HG03469 (cell line): ENCODE data around the gene CFAP299.

ENCODE experiments used
- ATAC-seq: cut with Tn5 transposase; IDR thresholded peaks from one replicate; pipeline ENCODE4 v1.9.1; 2021; ENCODE audit warnings: mild to moderate bottlenecking, moderate library complexity, moderate number of reproducible peaks; ENCODE audit not compliant: unreplicated experiment

CFAP299 gene

DNA sequence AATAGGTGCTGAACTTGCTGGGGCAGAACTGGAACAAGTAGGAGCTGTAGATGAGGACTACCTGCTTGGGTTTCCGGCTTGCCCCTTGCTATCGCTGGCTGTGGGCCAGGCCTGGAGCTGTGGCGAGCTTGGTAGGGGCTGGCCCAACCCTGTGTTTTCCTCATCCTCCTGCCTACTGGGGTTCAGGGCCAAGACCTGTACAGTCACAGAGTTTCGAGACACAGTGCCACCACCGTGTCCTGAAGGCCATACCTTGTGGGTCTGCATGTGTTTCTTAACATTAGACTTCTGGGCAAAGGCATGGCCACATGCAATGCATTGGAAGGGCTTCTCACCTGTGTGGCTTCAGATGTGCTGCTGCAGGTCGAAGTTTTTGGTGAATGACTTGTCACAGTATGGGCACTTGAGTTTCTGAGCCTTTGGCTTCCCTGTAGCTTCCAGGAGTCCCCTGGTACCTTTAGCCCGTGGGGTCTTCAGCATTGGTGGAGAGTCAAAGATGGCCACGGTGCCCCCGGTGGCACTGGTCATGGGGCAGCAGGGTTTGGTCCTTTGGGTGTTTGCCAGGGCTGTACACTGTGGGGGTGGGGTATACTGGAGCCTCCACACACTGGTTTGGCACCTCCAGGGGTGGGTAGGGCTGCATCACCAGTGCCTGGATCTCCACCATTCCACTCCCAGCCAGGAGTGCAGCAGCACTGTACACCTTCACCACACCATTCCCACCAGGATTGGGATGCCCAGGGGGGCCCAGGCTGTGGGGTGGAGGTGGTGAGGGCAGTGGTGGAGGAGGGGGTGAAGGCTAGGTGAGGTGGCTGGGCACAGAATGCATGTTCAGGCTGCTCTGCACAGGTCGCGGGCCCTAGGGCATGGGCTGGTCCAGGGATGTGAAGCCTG lies 52.1 kb downstream of the CFAP299 start:
- no peak for ATAC-seq

DNA sequence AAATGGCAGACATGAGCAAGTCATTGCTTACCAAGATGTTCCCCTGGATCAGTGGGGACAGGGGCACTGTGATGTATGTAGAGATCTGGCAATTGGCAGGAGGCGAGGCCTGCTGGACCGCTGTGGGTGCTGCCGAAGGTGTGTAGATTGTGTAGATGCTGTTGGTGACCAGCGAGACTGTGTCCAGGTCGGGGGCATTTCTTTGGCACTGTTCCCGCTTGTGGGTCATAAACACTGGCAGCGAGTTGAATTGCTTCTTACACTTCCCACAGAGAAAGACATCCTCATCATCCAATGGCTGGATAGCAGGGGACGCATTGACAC lies 52.7 kb downstream of the CFAP299 start:
- ATAC-seq, result no peak

- ATAC-seq, result no peak
Measured at GRCh38 chr4:80390178-80390577, 54.6 kb downstream of the CFAP299 start.

DNA sequence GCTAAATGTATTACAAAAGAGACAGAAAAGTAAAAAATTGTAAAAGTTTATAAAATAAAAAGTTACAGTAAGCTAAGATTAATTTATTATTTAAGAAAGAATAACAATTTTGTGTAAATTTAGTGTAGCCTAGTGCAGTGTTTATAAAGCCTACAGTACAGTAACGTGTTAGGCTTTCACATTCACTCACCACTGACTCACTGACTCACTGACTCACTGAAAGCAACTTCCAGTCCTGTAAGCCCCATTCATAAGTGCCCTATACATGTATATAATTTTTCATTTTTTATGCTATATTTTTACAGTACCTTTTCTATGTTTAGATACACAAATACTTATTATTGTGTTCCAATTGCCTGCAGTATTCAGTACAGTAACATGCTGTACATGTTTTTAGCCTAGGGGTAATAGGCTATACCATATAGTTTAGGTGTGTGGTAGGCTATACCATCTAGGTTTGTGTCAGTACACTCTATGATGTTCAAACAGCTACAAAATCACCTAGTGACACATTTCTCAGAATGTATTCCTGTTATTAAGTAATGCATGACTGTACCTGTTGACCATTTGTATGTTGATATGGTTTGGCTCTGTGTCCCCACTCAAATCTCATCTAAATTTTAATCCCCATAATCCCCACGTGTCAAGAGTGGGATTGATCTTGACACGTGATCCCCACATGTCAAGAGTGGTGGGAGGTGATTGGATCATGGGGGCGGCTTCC lies 57.9 kb downstream of the CFAP299 start:
- ATAC-seq, result peak; percentile 87

DNA sequence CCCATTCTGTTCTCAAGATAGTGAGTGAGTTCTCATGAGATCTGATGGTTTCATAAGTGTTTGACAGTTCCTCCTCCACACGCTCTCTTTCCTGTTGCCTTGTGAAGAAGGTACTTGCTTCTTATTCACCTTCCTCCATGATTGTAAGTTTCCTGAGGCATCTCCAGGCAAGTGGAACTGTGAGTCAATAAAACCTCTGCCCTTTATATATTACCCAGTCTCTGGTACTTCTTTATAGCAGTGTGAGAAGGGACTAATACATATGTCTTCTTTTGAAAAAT lies 58.4 kb downstream of the CFAP299 start:
- ATAC-seq, result no peak

DNA sequence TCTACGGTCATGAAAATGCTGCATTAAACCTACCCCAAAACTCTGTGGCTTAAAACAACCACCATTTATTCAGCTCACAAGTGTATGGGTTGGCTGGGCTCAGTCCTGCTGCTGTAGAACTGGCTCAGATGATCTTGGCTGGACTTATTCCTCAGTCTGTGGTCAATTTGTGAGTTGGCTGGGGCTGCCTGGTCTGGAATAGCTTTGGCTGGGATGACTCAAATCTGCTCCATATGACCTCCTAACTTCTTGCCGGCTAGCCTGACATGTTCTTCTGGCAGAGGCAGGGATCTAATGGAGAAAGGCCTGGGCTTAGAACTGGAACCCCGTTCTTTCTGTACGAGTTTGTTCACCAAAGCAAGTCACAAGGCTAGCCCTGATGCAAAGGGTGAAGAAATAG lies 71.7 kb downstream of the CFAP299 start:
- ATAC-seq, result no peak

GRCh38 chr4:80409809-80410208 lies 74.3 kb downstream of the CFAP299 start:
- no peak for ATAC-seq

DNA sequence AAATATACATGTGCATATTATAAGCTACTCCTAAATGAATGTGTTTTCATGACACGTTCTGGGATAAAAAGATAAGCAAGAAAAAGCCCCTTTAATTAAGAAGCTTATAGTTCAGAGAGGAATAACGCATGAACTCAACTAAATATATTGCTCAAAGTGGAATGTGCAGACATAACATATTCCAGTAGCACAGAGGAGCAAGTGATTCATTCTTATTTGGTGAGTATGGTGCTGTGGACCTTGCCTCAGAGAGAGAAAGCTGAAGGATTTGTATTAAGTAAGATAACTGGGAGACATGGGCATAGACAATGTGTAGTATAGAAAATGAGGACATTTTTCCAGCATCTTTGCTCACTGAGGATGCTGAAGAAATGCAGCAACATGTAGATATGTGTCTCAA lies 76.8 kb downstream of the CFAP299 start:
- ATAC-seq, result no peak

DNA sequence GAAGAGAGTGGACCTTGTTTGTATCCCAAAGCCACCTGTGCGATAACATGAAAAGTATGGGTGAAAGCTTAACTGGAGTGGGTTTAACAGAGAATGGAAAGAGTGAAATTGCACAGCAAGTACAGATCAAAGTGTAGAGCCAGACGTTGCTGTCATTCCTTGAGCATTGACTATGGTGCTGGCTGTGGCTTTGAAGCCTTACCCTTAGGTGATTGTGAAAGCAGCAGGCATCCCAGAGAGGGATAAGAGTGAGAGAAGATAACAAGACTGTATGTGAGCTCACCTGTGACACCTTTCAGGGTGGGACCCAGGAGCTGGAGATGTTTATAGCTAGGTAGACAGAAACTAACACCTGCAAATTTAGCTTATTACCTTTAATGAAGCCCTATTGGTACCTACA lies 77.6 kb downstream of the CFAP299 start:
- ATAC-seq, result no peak

- ATAC-seq, result no peak
Measured at GRCh38 chr4:80417019-80417418, 81.5 kb downstream of the CFAP299 start.

- ATAC-seq, result no peak
Measured at GRCh38 chr4:80419946-80420345, 84.4 kb downstream of the CFAP299 start.

- ATAC-seq, result no peak
Measured at GRCh38 chr4:80420638-80421037, 85.1 kb downstream of the CFAP299 start.

DNA sequence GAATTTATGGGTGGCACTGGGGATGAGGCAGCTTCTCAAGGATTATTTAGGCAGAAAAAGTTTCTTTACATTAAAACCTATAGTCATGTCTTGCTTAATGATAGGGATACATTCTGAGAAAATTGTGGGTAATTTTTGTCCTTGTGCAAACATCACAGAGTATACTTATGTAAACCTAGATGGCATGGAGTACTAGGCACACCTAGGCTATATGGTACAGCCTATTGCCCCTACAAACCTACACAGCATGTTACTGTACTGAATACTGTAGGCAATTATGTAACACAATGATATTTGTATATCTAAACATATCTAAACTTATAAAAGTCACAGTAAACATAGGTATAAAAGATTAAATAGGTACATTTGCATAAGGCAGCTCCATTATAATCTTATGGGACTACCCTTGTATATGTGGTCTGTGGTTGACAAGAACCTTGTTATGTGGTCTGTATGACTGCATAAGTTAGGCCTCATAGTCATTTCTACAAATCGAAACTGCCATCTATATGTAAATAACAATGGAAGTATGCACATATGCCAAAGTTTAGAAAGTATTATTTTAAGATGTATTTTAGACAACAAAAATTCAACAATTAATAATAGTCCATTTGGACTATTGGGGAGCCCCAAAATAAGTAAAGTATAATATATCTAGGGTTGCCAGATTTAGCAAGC lies 87.3 kb downstream of the CFAP299 start:
- peak; percentile 93 for ATAC-seq

- ATAC-seq, result no peak
Measured at GRCh38 chr4:80423553-80424224, 88.2 kb downstream of the CFAP299 start.

DNA sequence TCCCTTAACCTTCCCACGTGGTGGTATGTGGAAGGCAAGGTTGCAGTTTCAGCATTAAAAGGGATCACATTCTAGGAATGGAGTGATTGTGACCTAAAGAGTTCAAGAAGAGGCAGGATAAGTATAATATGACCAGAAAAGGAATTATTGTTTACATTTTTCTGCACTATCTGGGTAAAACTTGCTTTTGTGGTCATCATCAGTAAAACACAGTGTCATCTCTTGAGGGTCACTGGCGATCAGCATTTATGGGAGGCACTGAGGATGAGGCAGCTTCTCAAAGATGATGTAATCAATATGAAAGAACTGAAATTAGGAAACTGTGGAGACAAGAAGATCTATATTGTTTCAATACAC lies 88.7 kb downstream of the CFAP299 start:
- ATAC-seq, result no peak

GRCh38 chr4:80425124-80426100 lies 89.9 kb downstream of the CFAP299 start:
- ATAC-seq, result no peak

GRCh38 chr4:80431203-80431965 lies 95.9 kb downstream of the CFAP299 start:
- ATAC-seq, result no peak

DNA sequence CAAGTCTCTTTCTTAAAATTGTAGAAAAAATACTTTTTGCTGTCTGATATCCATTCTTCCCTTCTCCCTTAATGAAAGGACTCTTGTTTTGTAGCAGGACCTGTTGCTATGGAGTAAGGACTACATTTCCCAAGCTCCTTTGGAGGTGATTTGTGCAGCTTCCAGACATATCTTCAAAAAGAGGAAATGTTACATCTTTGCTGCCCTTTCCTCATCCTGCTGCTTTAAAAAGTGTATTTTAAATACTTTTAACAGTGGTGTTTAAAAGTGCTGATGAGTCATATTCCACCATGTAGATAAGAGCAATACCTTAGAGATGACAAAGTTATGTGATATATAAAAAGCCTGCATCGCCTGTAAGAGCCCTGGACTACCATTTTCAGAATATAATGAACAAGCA lies 98.7 kb downstream of the CFAP299 start:
- ATAC-seq, result no peak

GRCh38 chr4:80438016-80438415 lies 102.5 kb downstream of the CFAP299 start:
- ATAC-seq, result no peak
